HG02938 (cell line): Measurements from ENCODE around the gene JAGN1.
"Not testable (repeated sequence)": the region's sequence is repeated elsewhere in the genome, so short reads cannot be mapped to it uniquely, and the experiment has no call there.

Experiments used
- ATAC-seq: cut with Tn5 transposase; IDR thresholded peaks from one replicate; pipeline ENCODE4 v1.9.1; 2021; ENCODE audit warnings: mild to moderate bottlenecking, moderate library complexity; ENCODE audit not compliant: unreplicated experiment

Gene JAGN1

GRCh38 chr3:9897408-9898372, 7.3 kb downstream of the JAGN1 start:
- no peak for ATAC-seq

- ATAC-seq = no peak
These were observed 8.2 kb downstream of the JAGN1 start for GRCh38 chr3:9898467-9899241.

- ATAC-seq = no peak
These were observed 8.9 kb downstream of the JAGN1 start for GRCh38 chr3:9899289-9899791.

GRCh38 chr3:9900965-9901415, 10.6 kb downstream of the JAGN1 start:
- not testable (repeated sequence) for ATAC-seq

- ATAC-seq = no peak
These were observed 11.6 kb downstream of the JAGN1 start for GRCh38 chr3:9901967-9902366.

GRCh38 chr3:9902372-9903237, 12.2 kb downstream of the JAGN1 start, which contains the start of gene IL17RE:
Gene IL17RE (plus strand): TSS chr3:9902848. CDS start chr3:9902933, 85 bp downstream.
- ATAC-seq = no peak

GRCh38 chr3:9903238-9903624, 12.8 kb downstream of the JAGN1 start:
- ATAC-seq = no peak

- no peak for ATAC-seq
These were observed 13.5 kb downstream of the JAGN1 start for GRCh38 chr3:9903904-9904303.

- ATAC-seq = no peak
These were observed 16.1 kb downstream of the JAGN1 start for GRCh38 chr3:9906480-9906879.

- no peak for ATAC-seq
These were observed 17.9 kb downstream of the JAGN1 start for GRCh38 chr3:9908286-9908685.

- ATAC-seq = no peak
These were observed 19.0 kb downstream of the JAGN1 start for GRCh38 chr3:9909221-9910013.

GRCh38 chr3:9911863-9912262, 21.5 kb downstream of the JAGN1 start:
- ATAC-seq = no peak

- ATAC-seq = no peak
These were observed 22.0 kb downstream of the JAGN1 start for GRCh38 chr3:9912294-9912935.

- no peak for ATAC-seq
These were observed 23.2 kb downstream of the JAGN1 start for GRCh38 chr3:9913601-9914000.

GRCh38 chr3:9914011-9914410, 23.6 kb downstream of the JAGN1 start:
- no peak for ATAC-seq

GRCh38 chr3:9914559-9915253, 24.3 kb downstream of the JAGN1 start:
- ATAC-seq = no peak

- no peak for ATAC-seq
These were observed 25.1 kb downstream of the JAGN1 start for GRCh38 chr3:9915254-9916141.

- no peak for ATAC-seq
These were observed 25.9 kb downstream of the JAGN1 start for GRCh38 chr3:9916346-9916733.
